Mesangial cell (primary cell): ENCODE data around the gene ZSWIM7. TPM values are rescaled to one million over a fixed set of nuclear protein-coding genes. Genes with fewer than 3 reads are reported as not detected.

ENCODE experiments used
- total RNA-seq: library from RNA; depleted of rRNA; stranded (reverse); fragments of >200 nt; gene quantifications from 2 replicates; pipeline ENCODE4 v1.2.3, GENCODE V29; 2015

ZSWIM7 gene
- 24.5 and 33.6 TPM in 2 replicates for total RNA-seq

DNA sequence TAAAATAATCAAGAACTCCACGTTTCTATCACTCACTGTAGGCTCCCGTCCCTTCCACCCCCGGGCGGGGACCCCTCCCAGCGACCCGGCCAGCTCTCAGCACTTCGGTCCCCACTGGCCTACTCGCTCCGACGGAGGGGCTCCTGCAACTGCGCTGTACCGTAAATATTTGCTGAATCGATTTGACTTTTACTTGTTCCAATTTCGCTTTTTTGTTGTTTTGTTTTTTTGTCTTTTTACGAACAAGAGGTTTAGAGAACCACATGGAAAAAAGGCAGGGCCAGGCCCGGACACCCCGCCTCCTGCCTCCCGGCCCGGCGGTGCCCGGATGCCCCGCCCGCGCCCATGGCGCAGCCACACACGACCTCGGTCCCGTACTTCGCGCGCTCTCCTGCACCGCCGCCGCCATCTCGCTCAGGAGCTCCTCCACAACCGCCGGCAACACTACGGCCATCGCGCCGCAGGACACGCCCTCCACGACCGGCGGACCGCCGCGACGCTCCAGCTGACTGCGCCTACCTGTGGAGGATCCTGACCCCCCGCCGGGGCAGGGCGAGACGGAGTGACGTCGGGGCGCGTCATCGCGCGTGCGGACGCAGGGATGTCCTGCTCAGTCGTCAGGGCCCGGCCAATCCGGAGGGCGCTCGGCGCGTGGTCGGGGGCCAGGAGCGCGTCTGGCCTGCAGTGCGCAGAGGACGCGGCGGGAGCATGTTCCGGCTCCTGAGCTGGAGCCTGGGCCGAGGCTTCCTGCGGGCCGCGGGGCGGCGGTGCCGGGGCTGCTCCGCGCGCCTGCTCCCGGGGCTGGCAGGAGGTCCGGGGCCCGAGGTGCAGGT is at the start of gene ZSWIM7, which contains the start of gene TTC19:
TSS of gene ZSWIM7 (minus strand) at position 564 of the 833 bp plus-strand sequence. CDS start at position 454, 110 bp downstream.
TSS of gene TTC19 (plus strand) at position 684 of the 833 bp plus-strand sequence. CDS start at position 709, 25 bp downstream.

GRCh38 chr17:15944759-15945526 is 54.6 kb downstream of the ZSWIM7 start, which contains the start of gene ADORA2B:
TSS of gene ADORA2B (plus strand) at chr17:15945130. CDS start at chr17:15945249, 119 bp downstream.

Other genes with a start within 250 kb of the ZSWIM7 start
- gene ADORA2B, start 54.6 kb downstream of the ZSWIM7 start, total RNA-seq: 6.3 and 16.3 TPM in 2 replicates
- gene TTC19, start 120 bp upstream of the ZSWIM7 start, total RNA-seq: 68.6 and 79.5 TPM in 2 replicates
- 97.4 and 124 TPM in 2 replicates for gene NCOR1, start 215.8 kb upstream of the ZSWIM7 start, total RNA-seq
- 17.6 and 24.5 TPM in 2 replicates for gene PIGL, start 217.5 kb upstream of the ZSWIM7 start, total RNA-seq